ENCODE results near the gene LMBR1. TPM values are rescaled to one million over a fixed set of nuclear protein-coding genes. Genes with fewer than 3 reads are reported as not detected.
A peak's percentile ranks its signal among the peaks of the same experiment; 100 is the strongest.

Gene LMBR1
- total and polyA plus RNA-seq, 2 experiments from 2014 or later: 21.8 to 26.7 TPM

- TF ChIP-seq EZH2 (IDR thresholded peaks at IDR 0.05; ENCODE audit: insufficient read depth, poor library complexity, severe bottlenecking) (no peak), EZH2phosphoT487 (IDR thresholded peaks at IDR 0.05; ENCODE audit: insufficient read depth, low read depth) (no peak)
- H3K4me1 ChIP-seq (ENCODE audit: insufficient read depth): peaks cover 12% of the 10 kb centered on the region; the same call in 1 of the 2 replicates
- H3K9me3 ChIP-seq (ENCODE audit: low read depth): peaks cover 6% of the 10 kb centered on the region
- 0 out of 2 replicates have a peak, but pooled peaks cover 4% of the 10 kb centered on the region for H3K36me3 ChIP-seq (ENCODE audit: low read depth)
- H3K27ac ChIP-seq: 0 out of 2 replicates have a peak overlapping the region, but pooled peaks have one; percentile 8
- H3K4me2 ChIP-seq (ENCODE audit: unreplicated experiment): peak overlapping the region; percentile 40
- no peaks in the 10 kb centered on the region for H3K27me3 ChIP-seq (replicated peaks; ENCODE audit: insufficient read depth)
- H3F3A ChIP-seq (ENCODE audit: insufficient read depth): 0 out of 2 replicates have a peak, but pooled peaks cover 4% of the 10 kb centered on the region
- H3K79me2 ChIP-seq (ENCODE audit: insufficient read depth): no peaks in the 10 kb centered on the region
- H4K20me1 ChIP-seq (ENCODE audit: insufficient read depth): no peaks in the 10 kb centered on the region
- peak; percentile 30 for DNase-seq
- in situ Hi-C loops (cut with MboI): no loop called here
- H3K4me3 ChIP-seq: no peak overlapping the region
- no peak overlapping the region for H2AFZ ChIP-seq
- H3K9ac ChIP-seq: no peak overlapping the region
- no peaks in the 10 kb centered on the region for H3K9me2 ChIP-seq (ENCODE audit: insufficient read depth)
Observed at GRCh38 chr7:156731651-156732050, 161.3 kb downstream of the LMBR1 start.

- Histone ChIP-seq H4K20me1 (ENCODE audit: insufficient read depth) (no peaks in the 10 kb centered on the region), H3K27ac (no peak overlapping the region), H3K4me3 (no peak overlapping the region), H3K4me2 (ENCODE audit: unreplicated experiment) (no peak overlapping the region), H3K36me3 (ENCODE audit: low read depth) (no peaks in the 10 kb centered on the region), H3K9me2 (ENCODE audit: insufficient read depth) (no peaks in the 10 kb centered on the region), H3K4me1 (ENCODE audit: insufficient read depth) (0 out of 2 replicates have a peak, but pooled peaks cover under 1% of the 10 kb centered on the region), H3K9me3 (ENCODE audit: low read depth) (no peaks in the 10 kb centered on the region), H3F3A (ENCODE audit: insufficient read depth) (no peaks in the 10 kb centered on the region), H3K9ac (no peak overlapping the region), H3K79me2 (ENCODE audit: insufficient read depth) (no peaks in the 10 kb centered on the region), H2AFZ (no peak overlapping the region), H3K27me3 (replicated peaks; ENCODE audit: insufficient read depth) (no peaks in the 10 kb centered on the region)
- TF ChIP-seq EZH2phosphoT487 (IDR thresholded peaks at IDR 0.05; ENCODE audit: insufficient read depth, low read depth) (no peak), EZH2 (IDR thresholded peaks at IDR 0.05; ENCODE audit: insufficient read depth, poor library complexity, severe bottlenecking) (no peak)
- in situ Hi-C loops (cut with MboI): no loop called here
- no peak for DNase-seq
Observed at GRCh38 chr7:156725936-156726335, 167.0 kb downstream of the LMBR1 start.

- Histone ChIP-seq H3K79me2 (ENCODE audit: insufficient read depth) (no peaks in the 10 kb centered on the region), H3K4me2 (ENCODE audit: unreplicated experiment) (no peak overlapping the region), H3K9me2 (ENCODE audit: insufficient read depth) (no peaks in the 10 kb centered on the region), H3K36me3 (ENCODE audit: low read depth) (no peaks in the 10 kb centered on the region), H3K27ac (no peak overlapping the region), H3F3A (ENCODE audit: insufficient read depth) (no peaks in the 10 kb centered on the region), H3K4me1 (ENCODE audit: insufficient read depth) (no peaks in the 10 kb centered on the region), H3K4me3 (no peak overlapping the region), H3K9me3 (ENCODE audit: low read depth) (no peaks in the 10 kb centered on the region), H2AFZ (no peak overlapping the region), H3K27me3 (replicated peaks; ENCODE audit: insufficient read depth) (no peaks in the 10 kb centered on the region), H3K9ac (no peak overlapping the region), H4K20me1 (ENCODE audit: insufficient read depth) (no peaks in the 10 kb centered on the region)
- DNase-seq: no peak
- TF ChIP-seq EZH2 (IDR thresholded peaks at IDR 0.05; ENCODE audit: insufficient read depth, poor library complexity, severe bottlenecking) (no peak), EZH2phosphoT487 (IDR thresholded peaks at IDR 0.05; ENCODE audit: insufficient read depth, low read depth) (no peak)
- 88 to 89% methylated on average over 5 of the region's 5 CpGs for WGBS, 2 experiments (ENCODE audit: low coverage in 1 of 2, low lambda C conversion rate in 2 of 2, missing lambda C conversion rate in 2 of 2)
- in situ Hi-C loops (cut with MboI): no loop called here
Observed at GRCh38 chr7:156725073-156725472, 167.9 kb downstream of the LMBR1 start.

- WGBS, 2 experiments (ENCODE audit: low coverage in 1 of 2, low lambda C conversion rate in 2 of 2, missing lambda C conversion rate in 2 of 2): 83 to 85% methylated on average over 4 of the region's 4 CpGs
- H3K9me3 ChIP-seq (ENCODE audit: low read depth): no peaks in the 10 kb centered on the region
- in situ Hi-C loops (cut with MboI): no loop called here
- H3K4me3 ChIP-seq: no peak overlapping the region
- no peak for TF ChIP-seq EZH2 (IDR thresholded peaks at IDR 0.05; ENCODE audit: insufficient read depth, poor library complexity, severe bottlenecking)
- TF ChIP-seq EZH2phosphoT487 (IDR thresholded peaks at IDR 0.05; ENCODE audit: insufficient read depth, low read depth): no peak
- H4K20me1 ChIP-seq (ENCODE audit: insufficient read depth): no peaks in the 10 kb centered on the region
- H3K4me1 ChIP-seq (ENCODE audit: insufficient read depth): no peaks in the 10 kb centered on the region
- no peaks in the 10 kb centered on the region for H3K36me3 ChIP-seq (ENCODE audit: low read depth)
- no peaks in the 10 kb centered on the region for H3F3A ChIP-seq (ENCODE audit: insufficient read depth)
- H3K9ac ChIP-seq: no peak overlapping the region
- no peaks in the 10 kb centered on the region for H3K27me3 ChIP-seq (replicated peaks; ENCODE audit: insufficient read depth)
- no peak overlapping the region for H3K27ac ChIP-seq
- H2AFZ ChIP-seq: no peak overlapping the region
- DNase-seq: no peak
- no peaks in the 10 kb centered on the region for H3K79me2 ChIP-seq (ENCODE audit: insufficient read depth)
- no peaks in the 10 kb centered on the region for H3K9me2 ChIP-seq (ENCODE audit: insufficient read depth)
- no peak overlapping the region for H3K4me2 ChIP-seq (ENCODE audit: unreplicated experiment)
Observed at GRCh38 chr7:156722043-156722826, 170.7 kb downstream of the LMBR1 start.

Measured in GM23248 (cell line).